Hepatocyte (in vitro differentiated cells): Measurements from ENCODE around the gene CLIC6. TPM values are rescaled to one million over a fixed set of nuclear protein-coding genes. Genes with fewer than 3 reads are reported as not detected.

Experiments
- DNase-seq: peaks from one replicate; pipeline ENCODE4 v3.0.0-alpha.2; 2016; ENCODE audit warnings: low spot score
- H2AFZ ChIP-seq: fragments of 200-600 bp; sonication (generic); 2 replicates; pipeline ENCODE4 v1.6.0; 2016; ENCODE audit warnings: antibody characterized with exemption, mild to moderate bottlenecking
- H3K27ac ChIP-seq: fragments of 200-600 bp; sonication (generic); 2 replicates; pipeline ENCODE4 v1.5.1; 2016; ENCODE audit warnings: mild to moderate bottlenecking
- H3K27me3 ChIP-seq: fragments of 200-600 bp; sonication (generic); 2 replicates; pipeline ENCODE4 v1.6.1; 2016
- H3K36me3 ChIP-seq: fragments of 200-600 bp; sonication (generic); replicated peaks from 2 replicates; pipeline ENCODE4 v1.5.1; 2016; ENCODE audit warnings: low read depth; ENCODE audit not compliant: insufficient read depth
- H3K4me1 ChIP-seq: fragments of 200-600 bp; sonication (generic); 2 replicates; pipeline ENCODE4 v1.5.1; 2016; ENCODE audit warnings: mild to moderate bottlenecking, moderate library complexity; ENCODE audit not compliant: insufficient read depth
- H3K4me2 ChIP-seq: fragments of 200-600 bp; sonication (generic); 2 replicates; pipeline ENCODE4 v1.6.0; 2016
- H3K4me3 ChIP-seq: fragments of 200-600 bp; sonication (generic); 2 replicates; pipeline ENCODE4 v1.5.1; 2016; ENCODE audit warnings: mild to moderate bottlenecking
- H3K79me2 ChIP-seq: fragments of 200-600 bp; sonication (generic); 2 replicates; pipeline ENCODE4 v1.6.0; 2017; ENCODE audit warnings: mild to moderate bottlenecking
- H3K9me2 ChIP-seq: fragments of 200-600 bp; sonication (generic); replicated peaks from 2 replicates; pipeline ENCODE4 v1.6.0; 2017; ENCODE audit warnings: mild to moderate bottlenecking; ENCODE audit not compliant: insufficient read depth
- H3K9me3 ChIP-seq: fragments of 200-600 bp; sonication (generic); 2 replicates; pipeline ENCODE4 v1.5.1; 2016; ENCODE audit warnings: low read depth, mild to moderate bottlenecking
- H4K20me1 ChIP-seq: fragments of 200-600 bp; sonication (generic); 2 replicates; pipeline ENCODE4 v1.6.0; 2016; ENCODE audit warnings: mild to moderate bottlenecking; ENCODE audit not compliant: insufficient read depth, poor library complexity, severe bottlenecking
- EZH2 ChIP-seq: fragments of 200-600 bp; sonication (generic); IDR thresholded peaks from 2 replicates; pipeline ENCODE4 v1.6.1; 2016; ENCODE audit warnings: antibody characterized with exemption, mild to moderate bottlenecking, borderline replicate concordance
- EZH2phosphoT487 ChIP-seq: fragments of 200-600 bp; sonication (generic); IDR thresholded peaks from one replicate; pipeline ENCODE4 v1.6.1; 2018; ENCODE audit warnings: antibody characterized with exemption, mild to moderate bottlenecking, low read depth, moderate library complexity; ENCODE audit not compliant: unreplicated experiment, severe bottlenecking
- WGBS: methylation state at CpG from one replicate; pipeline ENCODE4 v1.1.6; 2016; ENCODE audit warnings: low lambda C conversion rate; ENCODE audit errors: missing lambda C conversion rate; 5-methylcytosine and 5-hydroxymethylcytosine counted together
- polyA plus RNA-seq: library from polyadenylated mRNA; unstranded; fragments of >200 nt; fragmentation: Nextera tagmentation; extraction: Ambion mirVana; gene quantifications from 2 replicates; pipeline ENCODE4 v1.2.1, GENCODE V29; 2016
- total RNA-seq: library from RNA; depleted of rRNA; stranded (reverse); fragments of >200 nt; gene quantifications from 2 replicates; pipeline ENCODE4 v1.2.3, GENCODE V29; 2014
- TF ChIP-seq, protein P1 (sequence below): fragments of 200-600 bp; sonication (generic); IDR thresholded peaks from 2 replicates; pipeline ENCODE4 v1.5.1; 2016; ENCODE audit warnings: antibody characterized with exemption, mild to moderate bottlenecking; ENCODE audit not compliant: poor library complexity

CLIC6 gene
- total and polyA plus RNA-seq, 2 experiments from 2014 or later, result 9.9 to 16.7 TPM

DNA sequence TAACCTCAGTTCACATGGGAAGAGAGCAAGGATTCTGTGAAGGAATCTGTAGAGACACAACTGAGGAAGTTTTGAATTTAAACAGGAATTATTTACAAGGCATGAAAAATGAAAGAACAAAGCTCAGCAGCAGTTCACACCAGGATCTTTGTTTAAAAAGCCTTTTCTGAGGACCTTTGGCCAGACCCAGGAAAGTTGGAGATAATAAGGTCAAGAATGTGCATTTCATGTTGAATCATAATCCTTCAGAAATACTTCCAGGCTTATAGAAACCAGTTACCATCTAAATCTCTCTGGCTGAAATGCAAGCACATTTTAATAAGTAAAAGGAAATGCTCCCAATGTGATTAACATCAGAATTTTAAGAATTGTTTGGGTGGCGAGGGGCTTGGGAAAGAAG is 2.7 kb downstream of the CLIC6 start:
- no peak overlapping the region for H2AFZ ChIP-seq
- H3K27ac ChIP-seq, result peak overlapping the region; percentile 28
- H3K9me2 ChIP-seq, result no peaks in the 10 kb centered on the region
- DNase-seq, result no peak
- H3K4me2 ChIP-seq, result peak overlapping the region; percentile 97
- peaks cover 24% of the 10 kb centered on the region for H3K79me2 ChIP-seq
- H3K9me3 ChIP-seq, result no peaks in the 10 kb centered on the region
- H4K20me1 ChIP-seq, result no peaks in the 10 kb centered on the region
- peaks cover 20% of the 10 kb centered on the region for H3K4me1 ChIP-seq
- TF ChIP-seq EZH2 (no peak), EZH2phosphoT487 (no peak)
- TF ChIP-seq, protein P1, sequence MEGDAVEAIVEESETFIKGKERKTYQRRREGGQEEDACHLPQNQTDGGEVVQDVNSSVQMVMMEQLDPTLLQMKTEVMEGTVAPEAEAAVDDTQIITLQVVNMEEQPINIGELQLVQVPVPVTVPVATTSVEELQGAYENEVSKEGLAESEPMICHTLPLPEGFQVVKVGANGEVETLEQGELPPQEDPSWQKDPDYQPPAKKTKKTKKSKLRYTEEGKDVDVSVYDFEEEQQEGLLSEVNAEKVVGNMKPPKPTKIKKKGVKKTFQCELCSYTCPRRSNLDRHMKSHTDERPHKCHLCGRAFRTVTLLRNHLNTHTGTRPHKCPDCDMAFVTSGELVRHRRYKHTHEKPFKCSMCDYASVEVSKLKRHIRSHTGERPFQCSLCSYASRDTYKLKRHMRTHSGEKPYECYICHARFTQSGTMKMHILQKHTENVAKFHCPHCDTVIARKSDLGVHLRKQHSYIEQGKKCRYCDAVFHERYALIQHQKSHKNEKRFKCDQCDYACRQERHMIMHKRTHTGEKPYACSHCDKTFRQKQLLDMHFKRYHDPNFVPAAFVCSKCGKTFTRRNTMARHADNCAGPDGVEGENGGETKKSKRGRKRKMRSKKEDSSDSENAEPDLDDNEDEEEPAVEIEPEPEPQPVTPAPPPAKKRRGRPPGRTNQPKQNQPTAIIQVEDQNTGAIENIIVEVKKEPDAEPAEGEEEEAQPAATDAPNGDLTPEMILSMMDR, result no peak
- peak overlapping the region; percentile 7 for H3K4me3 ChIP-seq
- peaks cover 33% of the 10 kb centered on the region for H3K27me3 ChIP-seq
- WGBS, result 57% methylated on average over 1 of the region's 1 CpG
- H3K36me3 ChIP-seq, result no peaks in the 10 kb centered on the region

DNA sequence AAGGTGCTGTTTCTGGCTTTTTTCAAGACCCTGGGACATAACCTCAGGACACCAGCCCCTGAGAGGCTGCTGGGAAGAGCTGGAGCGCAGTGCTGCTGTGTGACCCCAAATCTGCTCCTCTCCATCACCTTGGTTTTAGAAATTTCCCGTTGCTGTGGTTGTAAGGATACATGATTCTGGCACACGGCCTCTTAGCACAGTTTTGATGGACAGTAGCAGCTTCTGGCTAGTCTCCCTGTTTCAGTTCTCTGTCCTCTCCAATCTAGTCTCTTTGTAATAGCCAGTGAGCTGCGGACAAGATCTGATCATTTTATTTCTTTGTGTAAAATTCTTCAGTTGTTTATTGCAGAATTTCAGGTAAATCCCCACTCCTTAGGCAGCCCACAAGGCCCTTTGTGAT is 3.1 kb downstream of the CLIC6 start:
- Histone ChIP-seq H4K20me1 (no peaks in the 10 kb centered on the region), H3K4me2 (peak overlapping the region; percentile 97), H3K4me1 (peaks cover 20% of the 10 kb centered on the region), H3K9me2 (no peaks in the 10 kb centered on the region), H3K27ac (peak overlapping the region; percentile 28), H2AFZ (no peak overlapping the region), H3K79me2 (peaks cover 24% of the 10 kb centered on the region), H3K36me3 (no peaks in the 10 kb centered on the region), H3K4me3 (no peak overlapping the region), H3K27me3 (peaks cover 33% of the 10 kb centered on the region), H3K9me3 (no peaks in the 10 kb centered on the region)
- 87% methylated on average over 4 of the region's 4 CpGs for WGBS
- no peak for DNase-seq
- TF ChIP-seq EZH2, result no peak
- no peak for TF ChIP-seq EZH2phosphoT487
- TF ChIP-seq, protein P1, result no peak

DNA sequence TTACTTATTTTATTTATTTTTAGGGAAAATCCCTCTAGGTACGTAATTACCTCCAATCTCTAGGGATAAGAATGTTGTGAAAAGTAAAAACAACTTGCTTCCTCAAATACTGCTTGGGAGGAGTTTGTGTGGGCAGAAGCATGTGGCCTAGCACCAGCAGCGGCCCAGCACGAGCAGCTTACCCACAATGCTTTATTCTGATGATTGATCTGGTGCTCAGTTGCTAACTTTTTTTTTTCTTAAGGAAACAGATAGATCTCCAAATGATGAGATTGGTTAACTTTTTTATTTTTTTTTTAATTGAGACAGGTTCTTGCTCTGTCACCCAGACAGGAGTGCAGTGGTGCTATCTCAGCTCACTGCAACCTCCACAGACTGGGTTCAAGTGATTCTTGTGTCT is 4.2 kb downstream of the CLIC6 start:
- H3K27me3 ChIP-seq, result peaks cover 28% of the 10 kb centered on the region
- DNase-seq, result no peak
- no peak overlapping the region for H2AFZ ChIP-seq
- no peaks in the 10 kb centered on the region for H4K20me1 ChIP-seq
- peaks cover 20% of the 10 kb centered on the region for H3K4me1 ChIP-seq
- no peaks in the 10 kb centered on the region for H3K9me3 ChIP-seq
- H3K9me2 ChIP-seq, result no peaks in the 10 kb centered on the region
- TF ChIP-seq, protein P1, result no peak
- TF ChIP-seq EZH2phosphoT487, result no peak
- TF ChIP-seq EZH2, result no peak
- peaks cover 24% of the 10 kb centered on the region for H3K79me2 ChIP-seq
- H3K4me3 ChIP-seq, result no peak overlapping the region
- H3K4me2 ChIP-seq, result peak overlapping the region; percentile 97
- H3K36me3 ChIP-seq, result no peaks in the 10 kb centered on the region
- 83% methylated on average over 3 of the region's 3 CpGs for WGBS
- H3K27ac ChIP-seq, result peak overlapping the region; percentile 28

DNA sequence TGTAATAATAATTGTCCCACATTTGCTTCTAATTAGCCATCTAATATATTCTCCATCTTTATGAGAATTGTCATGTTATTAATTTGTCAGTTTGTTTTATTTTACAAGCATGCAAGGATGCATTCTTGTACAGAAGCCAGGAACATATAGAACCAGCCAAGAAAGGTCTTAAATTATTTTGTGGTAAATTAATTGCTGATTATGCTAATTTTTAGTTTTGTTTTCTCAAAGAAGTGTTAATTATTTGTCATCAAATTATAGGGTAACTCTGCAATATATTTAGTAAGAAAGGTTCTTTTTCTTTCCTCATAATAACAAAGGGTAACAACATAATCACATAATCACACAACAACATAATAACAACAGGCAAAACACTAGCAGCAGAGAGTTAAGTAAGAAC is 5.7 kb downstream of the CLIC6 start:
- Histone ChIP-seq H3K9me3 (no peaks in the 10 kb centered on the region), H3K27me3 (peaks cover 17% of the 10 kb centered on the region), H3K9me2 (no peaks in the 10 kb centered on the region), H3K4me2 (no peak overlapping the region), H4K20me1 (no peaks in the 10 kb centered on the region), H3K4me1 (peaks cover 15% of the 10 kb centered on the region), H3K79me2 (peaks cover 24% of the 10 kb centered on the region), H2AFZ (no peak overlapping the region), H3K4me3 (no peak overlapping the region), H3K36me3 (no peaks in the 10 kb centered on the region), H3K27ac (no peak overlapping the region)
- TF ChIP-seq EZH2 (no peak), EZH2phosphoT487 (no peak)
- TF ChIP-seq, protein P1, result no peak
- DNase-seq, result no peak
